Measurements from ENCODE around the gene GPATCH2. TPM values are rescaled to one million over a fixed set of nuclear protein-coding genes. Genes with fewer than 3 reads are reported as not detected.

Gene GPATCH2
- polyA plus RNA-seq, 1 of the 3 experiments (the other 2 are of a cell fraction), result 4.2 TPM

GRCh38 chr1:217462666-217463065 lies 168.2 kb downstream of the GPATCH2 start:
- H3K27ac ChIP-seq (ENCODE audit: low read depth in 2 of 2, low read length in 1 of 2), result no peak overlapping the region
- H3K27me3 ChIP-seq (ENCODE audit: insufficient read depth), result no peaks in the 10 kb centered on the region
- no peaks in the 10 kb centered on the region for H3K79me2 ChIP-seq (ENCODE audit: insufficient read depth)
- H3K36me3 ChIP-seq (replicated peaks in 1 of 2; ENCODE audit: control insufficient read depth in 1 of 2, insufficient read depth in 2 of 2, low read length in 1 of 2), result peaks cover 0 to 17% of the 10 kb centered on the region in 2 experiments
- H3K9ac ChIP-seq, result no peak overlapping the region
- POLR2A ChIA-PET, result no interaction called here
- no peak overlapping the region for H2AFZ ChIP-seq (ENCODE audit: low read depth)
- no peaks in the 10 kb centered on the region; a peak in 1 of 4 replicates for H3K4me1 ChIP-seq (ENCODE audit: control insufficient read depth in 1 of 2, insufficient read depth in 2 of 2, low read depth in 1 of 2, low read length in 1 of 2)
- CTCF ChIA-PET, result interaction anchor here (0.6 kb wide), 1 partner anchor 1584 kb away, joined by 3 read pairs; no protein-coding TSS in a partner anchor
- H3K9me3 ChIP-seq, result peaks cover 11% of the 10 kb centered on the region; the same call in 1 of the 2 replicates
- WGBS (ENCODE audit: low lambda C conversion rate), result 98% methylated on average over 1 of the region's 1 CpG
- H3K4me3 ChIP-seq (ENCODE audit: low read depth in 2 of 2, low read length in 1 of 2), result no peak overlapping the region
- no peak overlapping the region for H3K4me2 ChIP-seq
- DNase-seq, result no peak
- no peaks in the 10 kb centered on the region for H3F3A ChIP-seq (replicated peaks; ENCODE audit: insufficient read depth)
- no peaks in the 10 kb centered on the region for H3K9me2 ChIP-seq
- no peak for TF ChIP-seq FOSL2 (IDR thresholded peaks at IDR 0.05; ENCODE audit: borderline replicate concordance, low read depth)
- TF ChIP-seq PBX3 (IDR thresholded peaks at IDR 0.05), result no peak
- no peak for TF ChIP-seq NRF1 (IDR thresholded peaks at IDR 0.05; ENCODE audit: low read depth, low read length)
- no peak for TF ChIP-seq SMC3 (IDR thresholded peaks at IDR 0.05; ENCODE audit: low read depth, low read length)
- TF ChIP-seq JUND (IDR thresholded peaks at IDR 0.05), result no peak
- no peak for TF ChIP-seq POLR2AphosphoS5 (IDR thresholded peaks at IDR 0.05; ENCODE audit: low read depth, low read length)
- TF ChIP-seq TAF1 (IDR thresholded peaks at IDR 0.05; ENCODE audit: borderline replicate concordance, low read depth, low read length), result no peak
- no peak for TF ChIP-seq RAD21 (IDR thresholded peaks at IDR 0.05; ENCODE audit: low read length)
- TF ChIP-seq GABPA (IDR thresholded peaks at IDR 0.05; ENCODE audit: low read depth), result no peak
- TF ChIP-seq ZBTB33 (IDR thresholded peaks at IDR 0.05; ENCODE audit: borderline replicate concordance, low read depth), result no peak
- TF ChIP-seq USF2 (IDR thresholded peaks at IDR 0.05; ENCODE audit: borderline replicate concordance, low read depth, low read length), result no peak
- TF ChIP-seq USF1 (IDR thresholded peaks at IDR 0.05; ENCODE audit: borderline replicate concordance, low read depth), result no peak
- TF ChIP-seq RXRA (IDR thresholded peaks at IDR 0.05; ENCODE audit: borderline replicate concordance, low read depth), result no peak
- no peaks in the 10 kb centered on the region for H4K20me1 ChIP-seq (ENCODE audit: insufficient read depth)

GRCh38 chr1:217462159-217462558 lies 168.7 kb downstream of the GPATCH2 start:
- no peak for TF ChIP-seq CTCF (IDR thresholded peaks at IDR 0.05)
- ChIA-PET POLR2A (no interaction called here), CTCF (interaction anchor here (0.9 kb wide), 1 partner anchor 44 kb away, joined by 3 read pairs; no protein-coding TSS in a partner anchor)
- no peak for DNase-seq
- Histone ChIP-seq H3K4me2 (no peak overlapping the region), H2AFZ (ENCODE audit: low read depth) (no peak overlapping the region), H3K36me3 (replicated peaks in 1 of 2; ENCODE audit: control insufficient read depth in 1 of 2, insufficient read depth in 2 of 2, low read length in 1 of 2) (peaks cover 0 to 17% of the 10 kb centered on the region in 2 experiments), H3K4me1 (ENCODE audit: control insufficient read depth in 1 of 2, insufficient read depth in 2 of 2, low read depth in 1 of 2, low read length in 1 of 2) (no peaks in the 10 kb centered on the region; a peak in 1 of 4 replicates), H3K4me3 (ENCODE audit: low read depth in 2 of 2, low read length in 1 of 2) (no peak overlapping the region), H4K20me1 (ENCODE audit: insufficient read depth) (no peaks in the 10 kb centered on the region), H3K9me2 (no peaks in the 10 kb centered on the region), H3K9me3 (peaks cover 11% of the 10 kb centered on the region; the same call in 1 of the 2 replicates), H3K9ac (no peak overlapping the region), H3K27me3 (ENCODE audit: insufficient read depth) (no peaks in the 10 kb centered on the region), H3K27ac (ENCODE audit: low read depth in 2 of 2, low read length in 1 of 2) (no peak overlapping the region), H3K79me2 (ENCODE audit: insufficient read depth) (no peaks in the 10 kb centered on the region), H3F3A (replicated peaks; ENCODE audit: insufficient read depth) (no peaks in the 10 kb centered on the region)
- WGBS (ENCODE audit: low lambda C conversion rate), result 78% methylated on average over 2 of the region's 2 CpGs
